NCI-H345 (cell line): ENCODE data around the gene CYP2A7.
A peak's percentile ranks its signal among the peaks of the same experiment; 100 is the strongest.
"Not testable (repeated sequence)": the region's sequence is repeated elsewhere in the genome, so short reads cannot be mapped to it uniquely, and the experiment has no call there.

ENCODE experiments used
- DNase-seq: peaks from one replicate; lab custom pipeline; 2025; lab: John Stamatoyannopoulos, UW

Gene CYP2A7, protein sequence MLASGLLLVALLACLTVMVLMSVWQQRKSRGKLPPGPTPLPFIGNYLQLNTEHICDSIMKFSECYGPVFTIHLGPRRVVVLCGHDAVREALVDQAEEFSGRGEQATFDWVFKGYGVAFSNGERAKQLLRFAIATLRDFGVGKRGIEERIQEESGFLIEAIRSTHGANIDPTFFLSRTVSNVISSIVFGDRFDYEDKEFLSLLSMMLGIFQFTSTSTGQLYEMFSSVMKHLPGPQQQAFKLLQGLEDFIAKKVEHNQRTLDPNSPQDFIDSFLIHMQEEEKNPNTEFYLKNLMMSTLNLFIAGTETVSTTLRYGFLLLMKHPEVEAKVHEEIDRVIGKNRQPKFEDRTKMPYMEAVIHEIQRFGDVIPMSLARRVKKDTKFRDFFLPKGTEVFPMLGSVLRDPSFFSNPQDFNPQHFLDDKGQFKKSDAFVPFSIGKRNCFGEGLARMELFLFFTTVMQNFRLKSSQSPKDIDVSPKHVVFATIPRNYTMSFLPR

GRCh38 chr19:40882062-40882461 lies at the start of gene CYP2A7:
CYP2A7 (minus strand) TSS chr19:40882231; CDS start chr19:40882210, 21 bp downstream.
- not testable (repeated sequence) for DNase-seq

GRCh38 chr19:40930799-40931198 lies 48.8 kb upstream of the CYP2A7 start:
- DNase-seq: not testable (repeated sequence)

DNA sequence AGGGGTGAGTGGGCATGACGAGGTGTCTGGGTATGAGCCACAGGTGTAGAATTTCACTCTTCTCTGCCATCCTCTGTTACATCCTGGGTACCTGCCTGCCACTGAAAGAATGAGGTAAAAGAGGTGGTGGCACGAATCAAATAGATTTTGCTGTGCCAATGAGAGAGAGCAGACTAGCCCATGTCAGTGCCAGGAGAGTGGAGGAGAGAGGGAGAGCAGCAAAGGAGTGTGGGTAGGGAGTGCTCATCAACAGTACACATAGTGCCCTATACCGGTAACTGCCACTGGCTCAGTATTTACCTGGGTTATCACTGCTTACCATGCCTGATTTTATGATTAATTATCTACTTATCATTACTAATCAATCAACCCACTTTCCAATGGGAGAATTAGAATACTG lies 47.9 kb upstream of the CYP2A7 start:
- not testable (repeated sequence) for DNase-seq

- no peak for DNase-seq
Observed at GRCh38 chr19:40928850-40929249, 46.8 kb upstream of the CYP2A7 start.

- DNase-seq: no peak
Observed at GRCh38 chr19:40927567-40927966, 45.5 kb upstream of the CYP2A7 start.

DNA sequence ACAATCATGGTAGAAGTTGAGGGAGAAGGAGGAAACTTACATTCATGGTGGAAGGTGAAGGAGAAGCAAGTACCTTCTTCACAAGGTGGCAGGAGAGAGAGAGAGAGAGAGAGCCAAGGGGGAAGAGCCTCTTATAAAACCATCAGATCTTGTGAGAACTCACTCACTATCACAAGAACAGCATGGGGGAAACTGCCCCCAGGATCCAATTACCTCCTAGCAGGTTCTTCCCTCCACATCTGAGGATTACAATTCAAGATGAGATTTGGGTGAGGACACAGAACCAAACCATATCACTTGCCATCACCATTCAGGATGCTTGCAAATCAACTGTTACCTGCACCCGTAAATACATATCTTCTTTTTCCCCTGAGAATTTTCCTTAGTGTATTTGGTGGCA lies 44.2 kb upstream of the CYP2A7 start:
- DNase-seq: not testable (repeated sequence)

DNA sequence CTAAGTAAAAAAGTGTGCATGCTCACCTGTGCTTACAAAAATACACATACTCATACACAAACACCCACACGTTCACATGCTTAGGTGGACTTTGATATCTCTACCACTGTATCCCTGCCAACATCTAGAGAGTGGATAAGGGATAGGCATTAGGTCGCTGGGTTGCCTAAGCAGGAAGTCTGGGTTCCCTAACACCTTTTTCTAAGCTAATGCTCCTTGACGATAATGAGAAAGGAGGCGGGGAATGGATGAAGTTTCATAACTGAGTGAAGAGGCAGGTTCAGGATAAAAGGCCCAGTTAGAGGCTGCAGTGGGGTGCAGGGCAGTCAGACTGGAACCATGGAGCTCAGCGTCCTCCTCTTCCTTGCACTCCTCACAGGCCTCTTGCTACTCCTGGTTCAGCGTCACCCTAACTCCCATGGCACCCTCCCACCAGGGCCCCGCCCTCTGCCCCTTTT lies 41.9 kb upstream of the CYP2A7 start:
- DNase-seq: no peak

DNA sequence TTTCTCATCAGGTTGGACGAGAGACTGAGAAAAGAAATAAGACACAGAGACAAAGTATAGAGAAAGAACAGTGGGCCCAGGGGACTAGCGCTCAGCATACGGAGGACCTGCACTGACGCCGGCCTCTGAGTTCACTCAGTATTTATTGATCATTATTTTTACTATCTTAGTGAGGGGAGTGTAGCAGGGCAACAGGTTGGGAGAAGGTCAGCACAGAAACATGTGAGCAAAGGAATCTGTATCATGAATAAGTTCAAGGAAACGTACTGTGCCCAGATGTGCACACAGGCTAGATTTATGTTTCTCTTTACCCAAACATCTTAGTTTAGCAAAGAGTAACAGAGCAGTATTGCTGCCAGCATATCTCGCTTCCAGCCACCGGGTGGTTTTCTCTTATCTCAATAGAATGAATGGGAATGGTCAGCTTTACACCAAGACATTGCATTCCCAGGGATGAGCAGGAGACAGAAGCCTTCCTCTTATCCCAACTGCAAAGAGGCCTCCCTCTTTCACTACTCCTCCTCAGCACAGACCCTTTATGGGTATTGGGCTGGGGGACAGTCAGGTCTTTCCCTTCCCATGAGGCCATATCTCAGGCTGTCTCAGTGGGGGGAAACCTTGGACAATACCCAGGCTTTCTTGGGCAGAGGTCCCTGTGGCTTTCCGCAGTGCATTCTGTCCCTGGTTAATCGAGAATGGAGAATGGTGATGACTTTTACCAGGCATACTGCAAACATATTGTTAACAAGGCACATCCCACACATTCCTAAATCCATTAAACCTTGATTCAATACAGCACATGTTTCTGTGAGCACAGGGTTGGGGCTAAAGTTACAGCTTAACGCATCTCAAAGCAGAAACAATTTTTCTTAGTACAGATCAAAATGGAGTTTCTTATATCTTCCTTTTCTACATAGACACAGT lies 40.5 kb upstream of the CYP2A7 start:
- DNase-seq: not testable (repeated sequence)

- peak; percentile 52 for DNase-seq
Observed at GRCh38 chr19:40921005-40921897, 39.2 kb upstream of the CYP2A7 start.

- no peak for DNase-seq
Observed at GRCh38 chr19:40920300-40921004, 38.4 kb upstream of the CYP2A7 start.

DNA sequence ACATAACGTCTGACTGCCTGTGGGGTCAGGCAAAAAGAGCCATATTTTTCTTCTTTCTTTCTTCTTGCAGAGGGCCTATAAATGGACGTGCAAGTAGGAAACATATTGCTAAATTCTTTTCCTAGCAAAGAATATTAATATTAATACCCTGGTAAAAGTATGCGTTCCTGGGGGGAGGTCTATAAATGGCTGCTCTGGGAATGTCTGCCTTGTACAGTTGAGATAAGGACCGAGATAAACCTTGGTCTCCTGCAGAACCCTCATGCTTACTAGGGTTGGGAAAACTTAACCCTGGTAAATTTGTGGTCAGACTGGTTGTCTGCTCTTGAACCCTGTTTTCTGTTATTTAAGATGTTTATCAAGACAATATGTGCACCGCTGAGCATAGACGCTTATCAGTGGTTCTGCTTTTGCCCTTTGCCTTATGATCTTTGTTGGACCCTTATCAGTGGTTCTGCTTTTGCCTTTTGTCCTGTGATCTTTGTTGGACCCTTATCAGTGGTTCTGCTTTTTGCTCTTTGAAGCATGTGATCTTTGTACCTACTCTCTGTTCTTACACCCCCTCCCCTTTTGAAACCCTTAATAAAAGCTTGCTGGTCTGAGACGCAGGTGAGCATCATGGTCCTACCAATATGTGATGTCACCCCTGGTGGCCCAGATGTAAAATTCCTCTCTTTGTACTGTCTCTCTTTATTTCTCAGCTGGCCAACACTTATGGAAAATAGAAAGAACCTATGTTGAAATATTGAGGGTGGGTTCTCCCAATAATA lies 37.7 kb upstream of the CYP2A7 start:
- DNase-seq: not testable (repeated sequence)

DNA sequence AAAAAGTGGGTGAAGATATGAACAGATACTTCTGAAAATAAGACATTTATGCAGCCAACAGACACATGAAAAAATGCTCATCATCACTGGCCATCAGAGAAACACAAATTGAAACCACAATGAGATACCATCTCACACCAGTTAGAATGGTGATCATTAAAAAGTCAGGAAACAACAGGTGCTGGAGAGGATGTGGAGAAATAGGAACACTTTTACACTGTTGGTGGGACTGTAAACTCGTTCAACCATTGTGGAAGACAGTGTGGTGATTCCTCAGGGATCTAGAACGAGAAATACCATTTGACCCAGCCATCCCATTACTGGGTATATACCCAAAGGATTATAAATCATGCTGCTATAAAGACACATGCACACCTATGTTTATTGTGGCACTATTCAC lies 36.3 kb upstream of the CYP2A7 start:
- DNase-seq: not testable (repeated sequence)

DNA sequence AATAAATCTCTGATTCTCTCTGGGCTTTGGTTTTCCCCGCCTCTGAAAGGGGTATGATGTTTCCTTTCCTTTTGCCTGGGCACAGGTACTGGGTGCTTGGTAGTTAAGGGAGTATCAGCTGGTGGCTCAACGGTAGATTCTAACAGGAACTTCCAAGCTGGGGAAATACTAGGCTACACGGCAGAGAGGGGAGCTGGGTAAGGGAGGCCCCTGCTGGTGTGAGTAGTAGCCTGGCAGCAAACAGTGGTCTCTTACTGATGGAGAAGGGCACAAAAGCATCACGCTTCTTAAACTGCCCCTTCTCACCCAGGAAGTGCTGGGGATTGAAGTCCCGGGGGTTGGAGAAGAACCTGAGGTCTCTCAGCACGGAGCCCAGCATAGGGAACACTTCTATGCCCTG lies 26.9 kb upstream of the CYP2A7 start:
- DNase-seq: no peak

DNA sequence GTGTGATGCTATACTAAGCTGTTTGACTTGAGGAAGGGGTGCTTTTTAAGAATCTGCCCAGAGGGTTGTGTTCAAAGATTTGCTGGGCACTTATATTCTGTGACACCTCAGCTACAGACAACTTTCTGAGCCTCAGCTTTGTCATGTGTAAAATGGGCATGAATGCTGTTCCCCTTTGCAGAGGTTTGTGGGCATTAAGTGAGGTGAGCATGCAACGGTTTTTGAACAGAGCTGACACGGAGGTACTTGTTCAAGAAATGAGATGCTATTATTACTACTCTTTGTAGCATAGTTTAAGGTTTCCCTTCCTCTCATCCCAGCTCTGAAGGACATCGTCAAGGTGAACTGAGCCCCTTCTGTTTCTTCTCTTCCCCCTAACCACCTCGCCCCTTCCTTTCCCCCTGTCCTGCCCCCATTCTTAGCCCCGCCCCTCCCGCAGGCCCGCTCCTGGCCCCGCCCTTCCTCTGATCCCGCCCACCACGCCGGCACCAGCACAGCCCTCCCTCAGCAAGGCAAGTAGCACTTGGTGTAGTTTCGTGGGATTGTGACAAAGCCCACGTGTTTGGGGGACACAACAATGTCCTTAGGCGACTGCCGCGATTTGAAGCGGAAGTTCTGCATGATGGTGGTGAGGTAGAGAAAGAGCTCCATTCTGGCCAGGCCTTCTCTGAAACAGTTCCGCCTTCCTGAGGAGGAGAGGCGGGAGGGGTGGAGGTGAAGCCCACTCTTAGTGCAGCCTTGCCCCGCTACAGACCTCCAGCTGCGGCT lies 26.1 kb upstream of the CYP2A7 start:
- DNase-seq: no peak

DNA sequence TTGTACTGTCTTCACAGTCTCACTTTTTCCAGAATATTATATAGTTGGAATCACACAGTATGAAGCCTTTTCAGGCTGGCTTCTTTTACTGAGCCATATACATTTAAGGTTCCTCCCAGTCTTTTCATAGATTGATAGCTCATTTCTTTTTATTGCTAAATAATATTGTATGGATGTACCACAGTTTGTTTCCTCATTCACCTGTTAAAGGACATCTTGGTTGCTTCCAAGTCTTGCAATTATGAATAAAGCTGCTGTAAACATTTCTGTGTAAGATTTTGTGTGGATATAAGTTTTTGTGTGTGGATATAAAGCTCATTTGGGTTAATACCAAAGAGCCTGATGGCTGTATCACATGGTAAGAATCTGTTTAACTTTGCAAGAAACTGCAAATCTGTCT lies 24.5 kb upstream of the CYP2A7 start:
- no peak for DNase-seq

DNA sequence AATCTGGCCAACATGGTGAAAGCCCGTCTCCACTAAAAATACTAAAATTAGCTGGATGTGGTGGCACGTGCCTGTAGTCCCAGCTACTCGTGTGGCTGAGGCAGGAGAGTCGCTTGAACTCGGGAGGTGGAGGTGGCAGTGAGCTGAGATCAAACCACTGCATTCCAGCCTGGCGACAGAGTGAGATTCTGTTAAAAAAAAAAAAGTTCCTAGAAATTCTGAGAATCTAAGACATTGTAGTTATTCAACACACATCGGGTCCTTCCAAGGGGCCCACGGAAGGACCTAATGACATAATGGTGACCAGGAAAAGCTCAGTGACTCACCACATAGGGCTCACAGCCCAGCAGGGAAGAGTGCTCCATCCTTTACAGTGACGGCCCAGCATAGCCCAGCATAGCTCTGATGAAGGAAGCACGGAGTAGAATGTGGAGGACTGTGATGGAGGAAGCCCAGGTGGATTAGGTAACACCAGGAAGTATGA lies 22.7 kb upstream of the CYP2A7 start:
- DNase-seq: not testable (repeated sequence)

- not testable (repeated sequence) for DNase-seq
Observed at GRCh38 chr19:40901975-40902750, 20.1 kb upstream of the CYP2A7 start.

DNA sequence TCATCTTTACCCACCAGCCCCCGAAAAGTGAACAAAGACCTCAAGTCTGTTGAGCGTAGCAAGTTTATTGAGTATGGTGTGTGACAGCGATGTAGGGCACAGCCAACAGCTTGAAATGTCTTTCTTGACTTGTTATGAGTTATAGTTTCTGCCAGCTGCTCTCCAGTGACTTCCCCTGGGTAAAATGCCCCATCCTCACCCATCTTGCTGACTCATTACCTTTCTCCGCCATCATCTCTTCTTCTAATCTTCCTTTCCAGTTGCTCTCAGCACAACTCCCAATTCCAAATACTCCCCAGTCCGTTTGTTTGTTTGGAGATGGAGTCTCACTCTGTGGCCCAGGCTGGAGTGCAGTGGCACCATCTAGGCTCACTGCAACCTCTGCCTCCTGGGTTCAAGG lies 18.5 kb upstream of the CYP2A7 start:
- DNase-seq: not testable (repeated sequence)
